Stomach (tissue), 4 donors: ENCODE measurements around the gene RERE.

Experiments used
- CTCF ChIP-seq, 7 experiments: fragments of 450-650 bp in 4 of 7; fragments of 200-600 bp in 3 of 7; sonication (generic) in 3 of 7; IDR thresholded peaks; one replicate each; pipeline ENCODE4 v1.5.1; 2016 to 2019; ENCODE audit warnings: antibody characterized with exemption in 7 of 7, control low read depth in 2 of 7, mild to moderate bottlenecking in 1 of 7
- POLR2A ChIP-seq, 4 donors: fragments of 450-650 bp; IDR thresholded peaks; one replicate each; pipeline ENCODE4 v1.6.1; 2016; ENCODE audit warnings: antibody characterized with exemption in 4 of 4, control low read depth in 2 of 4, mild to moderate bottlenecking in 1 of 4, moderate library complexity in 1 of 4
- POLR2AphosphoS5 ChIP-seq, 3 donors: sonication (generic); formaldehyde crosslinking; IDR thresholded peaks; one replicate each; pipeline ENCODE4 v1.6.1; 2016; ENCODE audit warnings: antibody characterized with exemption in 3 of 3

GRCh38 chr1:8536515-8536914 is 280.9 kb downstream of the RERE start:
- TF ChIP-seq POLR2A (IDR thresholded peaks at IDR 0.05) (no peak), CTCF (IDR thresholded peaks at IDR 0.05) (no peak), POLR2AphosphoS5 (IDR thresholded peaks at IDR 0.05) (no peak)
